A549 (cell line): ENCODE measurements around the gene MSGN1. TPM values are rescaled to one million over a fixed set of nuclear protein-coding genes. Genes with fewer than 3 reads are reported as not detected.
"Not testable (repeated sequence)": the region's sequence is repeated elsewhere in the genome, so short reads cannot be mapped to it uniquely, and the experiment has no call there.

ENCODE experiments used
- ATAC-seq, 2 experiments: fragments of 200-7000 bp in 1 of 2; fragments of >200 bp in 1 of 2; cut with Nextera tagmentation in 1 of 2; cut with Tn5 transposase in 1 of 2; 3 replicates each; pipeline versions ENCODE4 v1.8.0 to v1.9.1; 2018 to 2020; ENCODE audit warnings: mild to moderate bottlenecking in 1 of 2, moderate library complexity in 1 of 2
- CTCF ChIA-PET: fragments of 300-600 bp; sonication (Branson Sonifier 250); formaldehyde crosslinking; extraction: SDS; loops from one replicate; lab custom pipeline; 2021; ENCODE audit warnings: antibody characterized with exemption, inconsistent platforms; lab: Yijun Ruan, JAX
- POLR2A ChIA-PET: fragments of 350-600 bp; formaldehyde crosslinking; extraction: SDS; loops from one replicate; lab custom pipeline; 2021; ENCODE audit warnings: antibody characterized with exemption, inconsistent platforms; lab: Yijun Ruan, JAX
- DNase-seq, 2 experiments: peaks; one replicate each; pipeline versions ENCODE4 v3.0.0 to v3.0.0-alpha.2; 2011 to 2016; ENCODE audit warnings: low read depth in 1 of 2, low spot score in 1 of 2
- FAIRE-seq: peaks from 2 replicates; lab custom pipeline; 2011; peaks lifted over from hg19 to GRCh38; lab: Jason Lieb, UNC
- H3K27ac ChIP-seq, 2 experiments: fragments of >200 bp; sonication (Bioruptor Twin); formaldehyde crosslinking; 3 replicates each; pipeline ENCODE4 v1.5.1; 2016 to 2017
- H3K4me1 ChIP-seq: fragments of >200 bp; sonication (Bioruptor Twin); formaldehyde crosslinking; 3 replicates; pipeline ENCODE4 v1.6.1; 2016
- H3K4me2 ChIP-seq: fragments of >200 bp; sonication (Bioruptor Twin); formaldehyde crosslinking; 3 replicates; pipeline ENCODE4 v1.6.1; 2016
- H3K4me3 ChIP-seq: fragments of >200 bp; sonication (Bioruptor Twin); formaldehyde crosslinking; 3 replicates; pipeline ENCODE4 v1.5.1; 2016
- H3K9me3 ChIP-seq: fragments of >200 bp; sonication (Bioruptor Twin); formaldehyde crosslinking; 3 replicates; pipeline ENCODE4 v1.6.1; 2016
- BHLHE40 ChIP-seq: IDR thresholded peaks from 2 replicates; pipeline ENCODE4 v1.6.1; 2012; ENCODE audit warnings: low read depth, low read length, inconsistent platforms
- CBX2 ChIP-seq: fragments of 200-600 bp; sonication (generic); IDR thresholded peaks from 2 replicates; pipeline ENCODE4 v1.6.1; 2016; ENCODE audit warnings: low read depth, mild to moderate bottlenecking, borderline replicate concordance
- EHMT2 ChIP-seq: fragments of 200-600 bp; sonication (generic); IDR thresholded peaks from 2 replicates; pipeline ENCODE4 v1.6.1; 2016; ENCODE audit warnings: antibody characterized with exemption, low read depth, mild to moderate bottlenecking, moderate library complexity
- EP300 ChIP-seq, 2 experiments: fragments of >200 bp; sonication (Bioruptor Twin); formaldehyde crosslinking; IDR thresholded peaks; 2 replicates in 1 of 2; 3 replicates in 1 of 2; pipeline ENCODE4 v1.6.1; 2016 to 2017
- FOSB ChIP-seq: fragments of 250-450 bp; sonication (Bioruptor Pico); IDR thresholded peaks from 2 replicates; pipeline ENCODE4 v1.5.0; 2020; ENCODE audit warnings: mild to moderate bottlenecking, moderate library complexity
- HDAC2 ChIP-seq: fragments of 200-600 bp; sonication (generic); IDR thresholded peaks from 2 replicates; pipeline ENCODE4 v1.6.1; 2016
- HEYL ChIP-seq: fragments of 250-450 bp; sonication (Bioruptor Pico); IDR thresholded peaks from 2 replicates; pipeline ENCODE4 v1.8.0; 2021; ENCODE audit warnings: mild to moderate bottlenecking, moderate library complexity
- JUN ChIP-seq, 2 experiments: fragments of >200 bp; sonication (Bioruptor Twin); formaldehyde crosslinking; IDR thresholded peaks; 2 replicates in 1 of 2; 3 replicates in 1 of 2; pipeline ENCODE4 v1.6.1; 2016 to 2017
- JUNB ChIP-seq: fragments of >200 bp; sonication (Bioruptor Twin); formaldehyde crosslinking; IDR thresholded peaks from 2 replicates; pipeline ENCODE4 v1.6.1; 2016
- NPAS2 ChIP-seq: fragments of 250-450 bp; sonication (Bioruptor Pico); IDR thresholded peaks from 2 replicates; pipeline ENCODE4 v1.8.0; 2022; ENCODE audit warnings: mild to moderate bottlenecking, moderate library complexity, borderline replicate concordance
- NR3C1 ChIP-seq: fragments of >200 bp; sonication (Bioruptor Twin); formaldehyde crosslinking; IDR thresholded peaks from 3 replicates; pipeline ENCODE4 v1.6.1; 2017
- POLR2A ChIP-seq: IDR thresholded peaks from 2 replicates; pipeline ENCODE4 v1.6.1; 2012; ENCODE audit warnings: mild to moderate bottlenecking, low read length
- RAD21 ChIP-seq, 2 experiments: fragments of >200 bp in 1 of 2; sonication (Bioruptor Twin) in 1 of 2; formaldehyde crosslinking in 1 of 2; IDR thresholded peaks in 1 of 2; conservative IDR thresholded peaks in 1 of 2; 2 replicates in 1 of 2; 3 replicates in 1 of 2; pipeline ENCODE4 v1.6.1; 2012 to 2018; ENCODE audit warnings: inconsistent platforms in 1 of 2
- RFX5 ChIP-seq: fragments of 450-650 bp; IDR thresholded peaks from 2 replicates; pipeline ENCODE4 v1.7.1; 2014; ENCODE audit warnings: antibody characterized with exemption, mild to moderate bottlenecking, moderate library complexity
- RNF2 ChIP-seq: fragments of 200-600 bp; sonication (generic); IDR thresholded peaks from 2 replicates; pipeline ENCODE4 v1.6.1; 2016; ENCODE audit warnings: low read depth, mild to moderate bottlenecking, antibody characterized with exemption, moderate library complexity, borderline replicate concordance
- SMC3 ChIP-seq: fragments of >200 bp; sonication (Bioruptor Twin); formaldehyde crosslinking; IDR thresholded peaks from 3 replicates; pipeline ENCODE4 v1.6.1; 2018; ENCODE audit warnings: inconsistent platforms
- TFCP2L1 ChIP-seq: fragments of 250-450 bp; sonication (Bioruptor Pico); IDR thresholded peaks from 2 replicates; pipeline ENCODE4 v1.5.0; 2021; ENCODE audit warnings: mild to moderate bottlenecking
- ZC3H11A ChIP-seq: fragments of 450-650 bp; IDR thresholded peaks from 2 replicates; pipeline ENCODE4 v1.6.1; 2014; ENCODE audit warnings: antibody characterized with exemption, mild to moderate bottlenecking
- ZFP36 ChIP-seq: fragments of 450-650 bp; IDR thresholded peaks from 2 replicates; pipeline ENCODE4 v1.6.1; 2014; ENCODE audit warnings: borderline replicate concordance; ENCODE audit not compliant: partially characterized antibody
- WGBS: methylation state at CpG from one replicate; pipeline ENCODE4 v1.1.6; 2017; ENCODE audit errors: missing lambda C conversion rate; 5-methylcytosine and 5-hydroxymethylcytosine counted together
- polyA plus RNA-seq, 4 experiments: library from polyadenylated mRNA; depleted of rRNA in 3 of 4; stranded (reverse); fragments of >200 nt; fragmentation: RNase III in 1 of 4; extraction: RNeasy Plus Mini Kit Qiagen cat#74134 plus additional on column Dnase treatment in 1 of 4; gene quantifications; 2 replicates in 3 of 4; 3 replicates in 1 of 4; pipeline ENCODE4 v1.2.3, GENCODE V29; 2011 to 2017
- TF ChIP-seq, protein P1 (sequence below): fragments of 250-450 bp; sonication (Bioruptor Pico); IDR thresholded peaks from 2 replicates; pipeline ENCODE4 v1.5.0; 2021; ENCODE audit warnings: mild to moderate bottlenecking, moderate library complexity, borderline replicate concordance
- TF ChIP-seq, protein P2 (sequence below): fragments of 450-650 bp; IDR thresholded peaks from 2 replicates; pipeline ENCODE4 v1.6.1; 2014; ENCODE audit warnings: antibody characterized with exemption
- TF ChIP-seq, protein P3 (sequence below): IDR thresholded peaks from 2 replicates; pipeline ENCODE4 v1.6.1; 2012; ENCODE audit warnings: low read depth, borderline replicate concordance
- TF ChIP-seq, protein P4 (sequence below): IDR thresholded peaks from 2 replicates; pipeline ENCODE4 v1.6.1; 2012
- TF ChIP-seq, protein P5 (sequence below): fragments of >200 bp; sonication (Bioruptor Twin); formaldehyde crosslinking; IDR thresholded peaks from 3 replicates; pipeline ENCODE4 v1.5.1; 2016

MSGN1 gene
- polyA plus RNA-seq, 2 of the 4 experiments (the other 2 are of a cell fraction), result not detected

DNA sequence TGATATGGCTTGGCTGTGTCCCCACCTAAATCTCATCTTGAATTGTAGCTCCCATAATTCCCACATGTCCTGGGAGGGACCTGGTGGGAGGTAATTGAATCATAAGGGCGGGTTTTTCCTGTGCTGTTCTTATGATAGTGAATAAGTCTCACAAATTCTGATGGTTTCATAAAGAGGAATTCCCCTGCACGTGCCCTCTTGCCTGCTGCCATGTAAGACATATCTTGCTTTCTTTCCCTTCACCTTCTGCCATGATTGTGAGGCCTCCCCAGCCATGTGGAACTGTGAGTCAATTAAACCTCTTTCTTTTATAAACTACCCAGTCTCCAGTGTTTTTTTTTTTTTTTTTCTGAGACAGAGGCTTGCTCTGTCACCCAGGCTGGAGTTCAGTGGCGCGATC lies 7.4 kb downstream of the MSGN1 start:
- H3K4me1 ChIP-seq, ATAC-seq, H3K4me2 ChIP-seq, H3K27ac ChIP-seq, POLR2A ChIA-PET, H3K9me3 ChIP-seq, FAIRE-seq, DNase-seq, H3K4me3 ChIP-seq: not testable (repeated sequence)
- CTCF ChIA-PET, result interaction anchor here (0.6 to 1.5 kb wide), 3 partner anchors 12 to 69 kb away, joined by 3 to 8 read pairs (median 3); no protein-coding TSS in a partner anchor
- 55% methylated on average over 4 of the region's 4 CpGs for WGBS

DNA sequence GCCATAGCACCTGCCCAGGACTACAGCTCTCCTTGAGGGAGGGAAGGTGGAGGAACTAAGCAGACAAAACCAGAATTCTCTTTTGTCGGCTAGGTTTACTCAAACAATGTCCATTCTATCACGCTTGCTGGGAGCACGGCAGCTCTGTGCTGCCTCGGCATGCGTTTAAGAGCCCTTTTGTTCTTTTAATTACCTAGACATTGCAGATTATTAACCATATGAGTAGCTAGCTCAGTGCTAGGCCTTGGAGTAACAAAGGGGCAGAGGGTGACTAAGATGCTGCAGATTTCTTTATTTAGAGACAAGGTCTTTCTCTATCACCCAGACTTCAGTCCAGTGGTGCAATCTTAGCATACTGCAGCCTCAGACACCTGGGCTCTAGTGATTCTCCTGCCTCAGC lies 11.1 kb downstream of the MSGN1 start:
- Histone ChIP-seq H3K9me3 (no peaks in the 10 kb centered on the region), H3K4me1 (peaks cover 4% of the 10 kb centered on the region; the same call in 1 of the 3 replicates), H3K4me3 (no peak overlapping the region), H3K27ac (no peak overlapping the region), H3K4me2 (no peak overlapping the region)
- CTCF ChIA-PET, result no interaction called here
- TF ChIP-seq, protein P1, sequence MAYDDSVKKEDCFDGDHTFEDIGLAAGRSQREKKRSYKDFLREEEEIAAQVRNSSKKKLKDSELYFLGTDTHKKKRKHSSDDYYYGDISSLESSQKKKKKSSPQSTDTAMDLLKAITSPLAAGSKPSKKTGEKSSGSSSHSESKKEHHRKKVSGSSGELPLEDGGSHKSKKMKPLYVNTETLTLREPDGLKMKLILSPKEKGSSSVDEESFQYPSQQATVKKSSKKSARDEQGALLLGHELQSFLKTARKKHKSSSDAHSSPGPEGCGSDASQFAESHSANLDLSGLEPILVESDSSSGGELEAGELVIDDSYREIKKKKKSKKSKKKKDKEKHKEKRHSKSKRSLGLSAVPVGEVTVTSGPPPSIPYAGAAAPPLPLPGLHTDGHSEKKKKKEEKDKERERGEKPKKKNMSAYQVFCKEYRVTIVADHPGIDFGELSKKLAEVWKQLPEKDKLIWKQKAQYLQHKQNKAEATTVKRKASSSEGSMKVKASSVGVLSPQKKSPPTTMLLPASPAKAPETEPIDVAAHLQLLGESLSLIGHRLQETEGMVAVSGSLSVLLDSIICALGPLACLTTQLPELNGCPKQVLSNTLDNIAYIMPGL (CRISPR knock-in tag), result no peak
- TF ChIP-seq HEYL (CRISPR knock-in tag) (no peak), EP300 (IDR thresholded peaks at IDR 0.05) (no peak), RFX5 (no peak), HDAC2 (no peak), RNF2 (no peak), EHMT2 (no peak), NPAS2 (CRISPR knock-in tag) (no peak), FOSB (no peak), POLR2A (no peak), JUN (IDR thresholded peaks at IDR 0.05) (no peak)
- TF ChIP-seq, protein P2, sequence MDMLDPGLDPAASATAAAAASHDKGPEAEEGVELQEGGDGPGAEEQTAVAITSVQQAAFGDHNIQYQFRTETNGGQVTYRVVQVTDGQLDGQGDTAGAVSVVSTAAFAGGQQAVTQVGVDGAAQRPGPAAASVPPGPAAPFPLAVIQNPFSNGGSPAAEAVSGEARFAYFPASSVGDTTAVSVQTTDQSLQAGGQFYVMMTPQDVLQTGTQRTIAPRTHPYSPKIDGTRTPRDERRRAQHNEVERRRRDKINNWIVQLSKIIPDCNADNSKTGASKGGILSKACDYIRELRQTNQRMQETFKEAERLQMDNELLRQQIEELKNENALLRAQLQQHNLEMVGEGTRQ, result no peak
- TF ChIP-seq, protein P3, sequence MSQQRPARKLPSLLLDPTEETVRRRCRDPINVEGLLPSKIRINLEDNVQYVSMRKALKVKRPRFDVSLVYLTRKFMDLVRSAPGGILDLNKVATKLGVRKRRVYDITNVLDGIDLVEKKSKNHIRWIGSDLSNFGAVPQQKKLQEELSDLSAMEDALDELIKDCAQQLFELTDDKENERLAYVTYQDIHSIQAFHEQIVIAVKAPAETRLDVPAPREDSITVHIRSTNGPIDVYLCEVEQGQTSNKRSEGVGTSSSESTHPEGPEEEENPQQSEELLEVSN, result no peak
- 75% methylated on average over 5 of the region's 5 CpGs for WGBS
- no peak for DNase-seq
- ATAC-seq, result no peak
- no peak for FAIRE-seq
- POLR2A ChIA-PET, result no interaction called here

DNA sequence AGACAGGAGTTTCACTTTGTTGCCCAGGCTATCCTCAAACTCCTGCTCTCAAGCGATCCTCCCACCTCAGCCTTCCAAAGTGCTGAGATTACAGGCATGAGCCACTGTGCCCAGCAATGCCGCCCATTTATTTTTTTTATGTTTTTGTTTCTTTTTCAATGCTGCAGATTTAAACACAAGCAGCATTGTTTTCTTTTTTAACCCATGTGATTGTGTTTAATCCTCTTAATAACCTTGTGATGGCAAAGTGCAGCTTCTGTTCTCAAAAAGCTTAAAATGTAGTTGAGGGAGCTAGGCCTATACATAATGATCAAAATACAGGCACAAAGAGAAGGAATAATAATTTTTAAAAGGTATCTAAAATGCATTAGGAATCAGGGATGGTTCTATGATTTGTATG lies 11.5 kb downstream of the MSGN1 start:
- ChIA-PET POLR2A (no interaction called here), CTCF (no interaction called here)
- peaks cover 4% of the 10 kb centered on the region; the same call in 1 of the 3 replicates for H3K4me1 ChIP-seq
- H3K4me2 ChIP-seq, result no peak overlapping the region
- WGBS, result 88% methylated on average over 2 of the region's 2 CpGs
- FAIRE-seq (no peak), DNase-seq (no peak), ATAC-seq (no peak)
- TF ChIP-seq, protein P1 (CRISPR knock-in tag), result no peak
- TF ChIP-seq RNF2, result no peak
- TF ChIP-seq EP300 (IDR thresholded peaks at IDR 0.05), result no peak
- TF ChIP-seq, protein P4, sequence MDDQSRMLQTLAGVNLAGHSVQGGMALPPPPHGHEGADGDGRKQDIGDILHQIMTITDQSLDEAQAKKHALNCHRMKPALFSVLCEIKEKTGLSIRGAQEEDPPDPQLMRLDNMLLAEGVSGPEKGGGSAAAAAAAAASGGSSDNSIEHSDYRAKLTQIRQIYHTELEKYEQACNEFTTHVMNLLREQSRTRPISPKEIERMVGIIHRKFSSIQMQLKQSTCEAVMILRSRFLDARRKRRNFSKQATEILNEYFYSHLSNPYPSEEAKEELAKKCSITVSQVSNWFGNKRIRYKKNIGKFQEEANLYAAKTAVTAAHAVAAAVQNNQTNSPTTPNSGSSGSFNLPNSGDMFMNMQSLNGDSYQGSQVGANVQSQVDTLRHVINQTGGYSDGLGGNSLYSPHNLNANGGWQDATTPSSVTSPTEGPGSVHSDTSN, result no peak
- no peak for TF ChIP-seq SMC3
- TF ChIP-seq FOSB, result no peak
- no peak for TF ChIP-seq RAD21 (conservative IDR thresholded peaks at IDR 0.05 in 1 of 2, IDR thresholded peaks at IDR 0.05 in 1 of 2)
- TF ChIP-seq CBX2, result no peak
- TF ChIP-seq, protein P5, sequence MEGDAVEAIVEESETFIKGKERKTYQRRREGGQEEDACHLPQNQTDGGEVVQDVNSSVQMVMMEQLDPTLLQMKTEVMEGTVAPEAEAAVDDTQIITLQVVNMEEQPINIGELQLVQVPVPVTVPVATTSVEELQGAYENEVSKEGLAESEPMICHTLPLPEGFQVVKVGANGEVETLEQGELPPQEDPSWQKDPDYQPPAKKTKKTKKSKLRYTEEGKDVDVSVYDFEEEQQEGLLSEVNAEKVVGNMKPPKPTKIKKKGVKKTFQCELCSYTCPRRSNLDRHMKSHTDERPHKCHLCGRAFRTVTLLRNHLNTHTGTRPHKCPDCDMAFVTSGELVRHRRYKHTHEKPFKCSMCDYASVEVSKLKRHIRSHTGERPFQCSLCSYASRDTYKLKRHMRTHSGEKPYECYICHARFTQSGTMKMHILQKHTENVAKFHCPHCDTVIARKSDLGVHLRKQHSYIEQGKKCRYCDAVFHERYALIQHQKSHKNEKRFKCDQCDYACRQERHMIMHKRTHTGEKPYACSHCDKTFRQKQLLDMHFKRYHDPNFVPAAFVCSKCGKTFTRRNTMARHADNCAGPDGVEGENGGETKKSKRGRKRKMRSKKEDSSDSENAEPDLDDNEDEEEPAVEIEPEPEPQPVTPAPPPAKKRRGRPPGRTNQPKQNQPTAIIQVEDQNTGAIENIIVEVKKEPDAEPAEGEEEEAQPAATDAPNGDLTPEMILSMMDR, result no peak
- no peak for TF ChIP-seq BHLHE40
- no peak for TF ChIP-seq ZC3H11A
- no peak for TF ChIP-seq TFCP2L1 (CRISPR knock-in tag)
- no peak for TF ChIP-seq NR3C1
- TF ChIP-seq ZFP36, result no peak
- TF ChIP-seq, protein P2, result no peak
- no peak for TF ChIP-seq JUNB
- no peaks in the 10 kb centered on the region for H3K9me3 ChIP-seq
- no peak overlapping the region for H3K27ac ChIP-seq
- H3K4me3 ChIP-seq, result no peak overlapping the region
